Astrocyte of the hippocampus (primary cell): ENCODE results near the gene HMHB1.

Experiments
- DNase-seq: peaks from one replicate; pipeline ENCODE4 v3.0.0; 2011; ENCODE audit warnings: low read depth, low spot score

The HMHB1 gene

DNA sequence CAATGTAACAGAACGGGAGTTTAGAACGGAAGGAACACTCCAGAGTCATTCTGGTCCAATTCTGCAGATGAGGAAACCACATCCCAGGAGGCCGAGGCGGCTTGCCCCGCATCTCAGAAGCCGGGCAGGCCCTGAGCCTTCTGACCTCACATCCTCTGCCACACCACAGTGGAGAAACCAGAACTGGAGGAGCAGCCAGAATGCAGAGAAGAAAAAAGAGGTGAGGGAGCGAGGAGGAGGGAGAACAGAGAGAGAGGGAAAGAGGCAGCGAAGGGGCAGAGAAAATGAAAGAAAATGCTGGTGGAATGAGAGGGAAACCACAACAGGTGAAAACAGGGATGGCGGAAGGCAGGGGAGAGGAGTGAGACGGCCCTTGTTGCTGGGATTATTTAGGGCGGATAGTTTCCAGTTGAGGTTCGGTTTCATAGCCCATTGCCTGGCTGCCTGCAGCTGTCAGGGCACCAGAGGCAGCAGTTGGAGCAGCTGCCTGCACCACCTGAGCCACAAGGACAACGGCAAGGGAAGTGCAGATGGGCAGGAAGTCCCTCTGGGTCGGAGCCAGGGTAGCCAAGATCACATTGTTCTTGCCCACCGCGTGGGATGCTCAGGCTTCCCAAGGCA lies at the start of gene HMHB1:
Gene HMHB1 (plus strand): TSS at position 77 of the 621 bp plus-strand sequence.
- DNase-seq = no peak

DNA sequence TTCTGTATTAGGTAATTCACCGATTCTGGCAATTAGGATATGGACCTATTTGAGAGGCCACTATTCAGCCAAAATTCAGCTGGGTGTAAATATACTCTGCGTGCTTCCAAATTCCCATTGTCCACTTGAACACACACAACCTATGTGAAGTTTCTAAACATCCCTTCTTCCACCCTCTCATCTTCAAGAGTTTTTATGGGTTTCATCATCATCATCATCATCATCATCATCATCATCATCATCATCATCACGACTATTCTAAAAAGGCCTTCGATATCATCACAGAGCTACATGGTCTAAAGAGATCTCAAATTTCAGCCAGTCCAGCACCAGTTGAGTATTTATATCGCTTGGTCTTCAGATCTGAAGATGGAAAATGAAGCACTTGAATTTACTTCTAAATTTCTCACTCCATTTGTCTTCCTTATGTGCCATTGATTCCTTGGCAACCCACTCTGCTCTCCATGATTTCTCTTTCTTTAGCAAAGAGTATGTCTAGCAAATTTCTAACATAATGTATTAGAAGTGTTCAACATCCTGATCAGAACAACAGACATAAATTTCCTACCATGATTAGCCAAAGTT lies 49.2 kb upstream of the HMHB1 start:
- no peak for DNase-seq

DNA sequence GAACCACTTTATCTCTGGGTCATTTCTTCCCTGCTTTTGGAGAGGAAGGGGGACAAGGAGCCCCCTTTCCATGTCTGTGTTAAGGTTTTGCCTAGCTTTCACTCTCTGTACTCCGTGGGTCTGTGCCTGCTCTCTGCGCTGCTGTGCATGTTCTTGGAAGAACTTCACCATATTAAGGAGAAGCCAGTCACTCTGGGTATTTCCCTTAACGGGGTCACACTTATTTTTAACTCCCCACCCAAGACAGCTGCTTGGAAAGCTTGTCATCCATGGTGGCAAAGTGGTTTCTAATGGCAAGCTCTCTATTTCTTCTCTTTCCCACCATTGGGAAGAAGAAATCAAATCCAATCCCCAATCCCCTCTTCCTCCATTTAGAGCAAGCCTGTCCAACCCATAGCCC lies 44.8 kb upstream of the HMHB1 start:
- DNase-seq = no peak

DNA sequence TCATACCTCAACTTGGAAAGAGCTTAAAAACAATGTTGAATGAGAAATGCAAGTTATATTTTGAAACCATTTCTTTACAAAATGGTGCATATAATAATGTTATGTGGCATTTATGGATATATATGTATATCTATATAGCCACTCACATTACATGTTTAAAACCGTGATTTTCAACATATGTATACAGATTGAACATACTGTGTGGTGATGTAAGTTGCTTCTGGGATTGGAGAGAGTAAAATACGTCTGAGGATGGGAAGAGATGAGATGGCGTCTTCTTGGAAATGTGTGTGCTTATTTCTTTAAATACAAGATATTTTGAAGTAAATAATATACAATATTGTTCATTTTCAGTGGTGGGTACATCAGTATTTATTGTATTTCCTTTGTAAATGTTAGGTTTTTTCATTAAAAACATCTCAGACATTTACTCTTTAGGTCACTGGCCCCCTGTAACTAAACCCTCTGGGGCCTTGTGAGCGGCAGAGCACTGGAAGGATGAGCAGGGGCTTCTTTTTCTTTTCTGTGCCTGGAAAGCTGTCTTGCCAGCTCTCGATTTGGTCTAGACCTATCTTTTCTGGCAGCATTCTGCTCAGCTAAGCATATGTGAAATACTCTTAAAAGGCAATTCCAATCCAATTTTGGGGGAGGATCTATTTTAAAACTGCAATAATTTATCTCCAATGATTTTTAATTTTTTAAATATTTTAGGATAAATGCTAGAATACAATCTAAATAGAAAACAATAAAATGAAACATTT lies 42.8 kb upstream of the HMHB1 start:
- DNase-seq = no peak

DNA sequence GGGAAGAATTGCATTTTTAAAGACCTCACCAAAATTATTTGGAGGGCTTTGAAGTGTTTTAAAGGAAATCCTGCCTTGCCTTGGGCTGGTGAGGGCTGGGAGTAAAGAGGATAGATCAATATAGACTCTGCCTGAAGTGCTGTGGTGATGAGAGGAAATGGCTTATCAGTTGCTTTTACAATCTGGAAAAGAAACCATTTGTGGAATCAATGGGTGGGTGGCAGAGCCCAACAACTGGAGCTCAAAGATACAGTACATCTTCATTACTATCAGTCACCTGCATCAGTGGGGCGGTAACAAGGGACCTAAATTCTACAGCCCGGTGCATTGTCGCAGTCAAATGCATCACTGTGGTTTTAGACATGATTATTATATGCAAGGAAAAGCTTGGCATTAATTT lies 41.5 kb upstream of the HMHB1 start:
- DNase-seq = no peak

DNA sequence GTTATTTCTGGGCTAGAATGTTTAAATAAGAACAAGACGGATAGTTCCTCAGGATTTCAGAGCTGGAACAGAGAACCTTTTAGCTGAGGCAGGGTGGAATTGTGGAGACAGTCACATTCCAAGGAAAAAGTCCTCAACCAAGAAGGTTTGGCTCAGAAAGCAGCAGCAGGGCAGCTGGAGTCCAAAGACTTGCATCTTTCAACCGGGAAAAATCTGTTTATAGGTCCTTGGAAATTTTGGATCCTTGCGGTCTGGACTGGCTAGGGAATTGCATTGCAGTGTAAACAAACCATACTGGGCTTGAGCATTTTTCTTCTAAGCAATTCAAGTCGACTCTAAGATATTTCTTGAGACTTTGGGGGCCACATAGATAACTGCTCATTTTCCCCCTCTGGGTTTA lies 40.8 kb upstream of the HMHB1 start:
- no peak for DNase-seq

DNA sequence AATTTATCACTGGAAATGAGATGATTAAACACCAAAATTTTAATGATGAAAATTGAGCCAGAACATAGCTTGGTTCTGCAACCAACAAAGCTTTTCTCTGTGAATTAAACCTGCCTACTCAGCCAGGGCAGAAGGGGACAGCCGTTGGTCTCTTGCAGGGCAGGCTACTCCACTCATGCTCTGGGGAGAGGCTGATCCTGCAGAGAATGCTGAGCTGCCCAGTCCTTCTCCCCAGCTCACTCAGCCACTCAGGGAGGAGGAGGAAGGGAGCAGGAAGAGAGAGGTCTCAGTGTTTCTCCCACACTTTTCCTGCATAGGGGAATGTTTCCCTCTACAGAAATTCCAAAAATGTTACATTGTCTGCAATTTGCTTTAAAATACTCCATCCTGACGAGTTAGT lies 40.4 kb upstream of the HMHB1 start:
- DNase-seq = no peak

DNA sequence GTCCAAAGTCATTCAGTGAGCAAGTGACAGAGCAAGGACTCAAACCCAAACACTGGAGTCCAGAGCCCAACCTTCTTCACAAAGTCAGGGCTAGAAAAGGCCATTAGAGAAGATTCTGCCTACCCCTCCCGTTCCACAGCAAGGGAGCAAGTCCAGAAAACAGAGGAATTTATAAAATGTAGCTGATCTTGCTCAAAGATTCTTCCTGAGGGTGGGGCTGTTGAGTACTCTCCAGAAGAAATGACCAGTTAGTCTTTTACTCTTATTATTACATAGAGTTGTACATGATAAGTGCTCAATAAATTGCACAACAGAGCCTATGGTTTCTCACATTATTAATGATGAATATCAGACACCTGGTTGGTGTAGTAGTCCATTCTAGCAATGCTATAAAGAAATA lies 39.3 kb upstream of the HMHB1 start:
- DNase-seq = no peak

DNA sequence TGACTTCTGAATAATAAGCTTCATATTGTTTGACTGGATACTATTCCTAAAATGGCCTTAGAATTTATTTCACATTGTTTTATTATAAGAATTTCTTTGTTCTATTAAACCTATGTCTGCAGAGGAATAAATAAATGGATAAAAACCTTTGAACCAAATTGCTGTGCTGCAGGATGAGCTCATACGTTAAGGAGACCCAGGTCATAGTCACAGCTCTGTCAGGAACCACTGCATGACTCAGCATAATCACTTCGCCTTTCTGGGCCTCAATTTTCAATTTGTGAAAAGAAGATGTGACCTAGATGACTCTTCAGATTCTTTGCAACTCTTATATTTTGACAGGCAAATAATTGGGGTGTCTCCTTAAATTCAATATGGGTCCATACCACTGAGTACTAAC lies 36.7 kb upstream of the HMHB1 start:
- peak; percentile 30 for DNase-seq

DNA sequence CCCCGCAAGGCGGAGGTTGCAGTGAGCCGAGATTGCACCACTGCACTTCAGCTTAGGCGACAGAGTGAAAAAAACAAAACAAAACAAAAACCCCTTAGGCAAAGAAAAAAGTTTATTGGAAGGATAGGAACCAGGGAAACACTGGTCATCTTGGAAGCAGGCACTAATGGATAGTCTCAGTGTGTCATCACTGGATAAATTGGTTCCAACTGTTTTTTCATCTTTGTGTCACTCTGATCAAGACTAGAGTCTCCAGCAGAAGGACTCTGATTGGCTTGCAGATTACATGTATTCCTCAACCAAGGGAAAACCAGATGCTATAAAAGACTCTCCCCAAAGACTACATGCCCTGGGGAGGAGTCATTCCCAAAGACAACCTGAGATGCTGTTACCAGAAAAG lies 35.0 kb upstream of the HMHB1 start:
- no peak for DNase-seq

DNA sequence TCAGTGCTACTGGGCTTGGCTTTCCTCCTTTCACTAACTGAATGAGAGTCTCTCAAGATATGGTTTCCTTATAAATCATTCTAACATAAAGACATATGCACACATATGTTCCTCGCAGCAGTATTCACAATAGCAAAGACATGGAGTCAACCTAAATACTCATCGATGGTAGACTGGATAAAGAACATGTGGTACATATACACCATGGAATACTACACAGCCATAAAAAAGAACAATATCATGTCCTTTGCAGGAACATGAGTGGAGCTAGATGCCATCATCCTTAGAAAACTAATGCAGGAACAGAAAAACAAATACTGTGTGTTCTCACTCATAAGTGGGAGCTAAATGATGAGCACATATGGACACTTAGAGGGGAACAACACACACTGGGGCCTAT lies 32.5 kb upstream of the HMHB1 start:
- DNase-seq = no peak

DNA sequence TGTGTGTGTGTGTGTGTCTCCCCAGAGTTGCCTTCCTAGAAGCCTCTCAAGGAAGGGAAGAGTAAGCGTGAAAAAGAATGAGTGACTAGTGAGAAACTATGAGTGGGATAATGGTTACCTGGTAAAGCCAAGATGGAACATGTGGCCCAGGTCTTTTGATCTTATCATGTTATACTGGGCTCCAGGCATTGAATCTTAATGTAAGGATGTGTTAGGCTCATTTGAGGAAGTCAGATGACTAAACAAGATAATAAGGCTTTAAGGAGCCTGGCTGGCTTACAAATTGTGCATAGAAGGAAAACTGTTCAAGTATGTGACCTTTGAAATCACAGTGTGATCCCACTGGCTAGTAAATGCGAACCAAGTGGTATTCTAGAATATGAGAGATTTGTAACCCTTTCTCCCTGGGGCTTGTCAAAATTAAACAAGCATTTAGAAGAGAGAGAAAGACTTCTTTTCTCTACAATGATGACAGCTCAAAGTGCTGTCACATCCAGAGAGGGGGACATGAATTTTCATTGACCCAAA lies 29.9 kb upstream of the HMHB1 start:
- no peak for DNase-seq

DNA sequence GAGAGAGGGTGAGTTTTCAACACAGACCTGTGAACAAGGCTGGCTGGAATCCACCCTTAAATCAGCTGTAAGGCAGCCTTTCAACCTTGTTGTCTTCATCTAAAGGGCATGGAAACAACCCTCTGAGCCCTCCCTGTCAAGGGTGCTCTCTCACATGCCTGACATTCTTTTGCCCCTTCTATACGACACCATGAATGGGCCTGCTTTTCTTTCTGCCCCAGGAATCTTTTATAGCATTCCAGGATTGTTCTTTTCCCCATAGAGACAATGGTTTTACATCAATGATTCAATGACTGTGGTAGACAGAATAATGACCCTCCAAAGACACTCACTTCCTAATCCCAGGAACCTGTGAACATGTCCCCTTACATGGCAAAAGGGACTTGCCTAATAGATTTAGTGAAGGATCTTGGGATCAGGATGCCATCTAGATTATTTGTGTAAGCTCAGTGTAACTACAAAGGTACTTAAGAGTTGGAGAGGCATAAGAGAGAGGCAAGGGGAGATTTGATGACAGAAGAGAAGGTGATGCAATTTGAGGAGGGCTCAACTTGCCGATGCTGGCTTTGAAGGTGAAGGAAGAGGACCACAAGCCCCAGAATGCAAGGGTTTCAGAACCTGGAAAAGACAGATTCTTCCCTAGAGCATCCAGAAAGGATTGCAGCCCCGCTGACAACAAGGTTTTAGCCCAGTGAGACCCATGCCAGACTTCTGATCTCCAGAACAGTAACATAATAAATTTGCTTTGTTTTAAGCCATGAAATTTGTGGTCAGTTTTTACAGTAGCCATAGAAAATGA lies 29.2 kb upstream of the HMHB1 start:
- DNase-seq = peak; percentile 58

DNA sequence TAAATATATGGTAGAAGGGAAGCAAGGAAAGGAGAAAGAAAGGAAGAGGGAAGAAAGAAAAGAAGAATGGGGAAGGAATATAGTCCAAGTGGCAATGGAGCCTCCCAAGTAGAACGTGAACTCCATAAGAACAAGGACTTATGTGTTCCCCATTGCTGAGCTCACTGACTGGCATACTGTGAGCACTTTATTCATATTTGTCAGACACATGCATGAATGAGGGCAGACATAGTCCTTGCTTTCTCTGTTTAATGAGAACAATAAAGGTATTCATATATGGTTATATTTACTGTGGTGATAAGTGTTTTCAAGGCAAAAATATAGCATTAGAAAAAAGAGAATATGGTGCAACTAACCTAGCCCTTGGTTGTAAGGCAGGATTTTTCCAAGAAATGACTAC lies 23.6 kb upstream of the HMHB1 start:
- DNase-seq = no peak

DNA sequence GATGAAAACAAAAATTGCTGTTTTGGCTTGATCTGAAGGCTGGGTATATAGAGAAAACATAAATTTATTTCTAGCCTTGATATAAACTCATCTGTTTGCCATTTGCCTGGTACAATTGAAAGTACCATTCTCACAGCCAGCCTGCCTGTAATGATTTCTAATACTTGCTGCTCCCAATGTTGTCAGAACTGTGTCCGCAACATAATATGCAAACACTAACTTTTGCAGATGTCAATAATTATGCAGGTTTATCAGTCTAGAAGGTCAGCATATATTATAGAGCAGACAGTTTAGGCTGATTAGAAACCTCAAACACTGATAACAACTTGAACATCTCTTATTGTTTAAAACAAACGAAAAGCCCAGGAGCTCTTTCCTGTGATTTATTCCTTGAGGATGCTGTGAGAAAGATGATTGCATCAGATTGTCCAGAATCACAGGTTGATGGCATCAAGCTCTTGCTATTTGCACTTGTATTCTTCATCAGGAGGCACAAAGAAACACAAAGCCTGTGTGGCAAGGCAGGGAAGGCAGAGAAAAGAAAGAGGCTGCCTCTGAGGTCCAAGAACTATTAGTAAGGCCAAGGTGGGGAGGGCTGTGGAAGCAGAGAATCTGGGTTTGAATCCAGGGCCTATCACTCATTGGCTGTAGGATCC lies 21.4 kb upstream of the HMHB1 start:
- DNase-seq = no peak

DNA sequence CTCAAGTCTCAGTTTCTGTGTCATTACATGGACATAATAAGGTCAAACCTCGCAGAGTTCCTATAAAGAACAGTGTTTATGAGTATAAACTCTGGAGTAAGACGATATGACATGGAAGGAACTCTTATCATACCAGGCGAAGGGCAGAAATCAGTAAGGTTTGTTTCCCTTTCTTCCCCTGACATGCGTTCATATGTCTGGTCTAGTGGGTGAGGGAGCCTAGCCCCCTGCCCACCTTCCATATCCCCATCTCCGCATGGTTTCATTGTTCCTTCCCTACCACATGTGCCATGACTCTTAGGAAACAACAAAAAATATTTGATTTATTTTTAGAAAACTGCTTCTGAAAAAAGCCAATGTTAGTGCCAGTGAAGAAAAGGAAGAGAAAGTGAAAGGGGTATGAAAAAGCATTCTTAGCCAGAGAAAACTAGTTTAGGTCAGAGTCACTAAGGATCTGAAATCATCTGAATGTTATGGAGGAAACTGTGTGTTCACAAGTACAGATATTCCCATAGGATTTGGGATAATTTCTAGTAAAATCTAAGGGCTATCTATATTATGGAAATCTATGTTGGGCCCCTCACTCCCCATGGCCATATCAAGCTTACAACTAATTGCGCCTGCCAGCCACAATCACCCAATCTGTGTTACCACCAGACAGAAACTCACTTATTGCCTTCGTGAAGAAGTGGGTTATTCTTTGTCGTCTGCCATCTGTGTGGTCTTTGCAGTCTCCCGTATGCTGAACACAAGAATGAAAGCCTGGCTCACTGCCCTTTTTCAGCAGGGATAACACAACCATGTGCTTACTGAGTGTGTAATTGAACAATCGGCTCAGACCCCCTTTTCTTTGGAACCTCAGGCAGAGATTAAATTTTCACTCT lies 19.9 kb upstream of the HMHB1 start:
- peak; percentile 61 for DNase-seq

DNA sequence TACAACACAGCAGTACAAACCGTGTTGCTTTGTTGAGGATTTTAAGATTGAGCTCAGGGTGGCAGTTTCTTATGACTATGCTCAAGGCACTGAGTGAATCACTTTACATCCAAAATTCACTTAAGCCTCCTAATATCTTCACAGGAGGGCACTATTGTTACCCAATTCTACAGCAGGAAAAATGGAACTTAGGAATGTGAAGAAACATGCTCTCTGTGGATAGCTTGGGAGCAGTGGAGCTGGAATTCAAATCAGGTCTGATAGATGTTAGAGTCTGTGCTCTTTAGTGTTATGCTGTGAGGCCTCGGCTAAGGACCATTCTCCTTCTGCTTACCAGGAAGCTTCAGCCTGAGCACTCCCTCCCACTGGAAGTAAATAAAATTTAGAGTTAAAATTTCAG lies 18.7 kb upstream of the HMHB1 start:
- DNase-seq = no peak

DNA sequence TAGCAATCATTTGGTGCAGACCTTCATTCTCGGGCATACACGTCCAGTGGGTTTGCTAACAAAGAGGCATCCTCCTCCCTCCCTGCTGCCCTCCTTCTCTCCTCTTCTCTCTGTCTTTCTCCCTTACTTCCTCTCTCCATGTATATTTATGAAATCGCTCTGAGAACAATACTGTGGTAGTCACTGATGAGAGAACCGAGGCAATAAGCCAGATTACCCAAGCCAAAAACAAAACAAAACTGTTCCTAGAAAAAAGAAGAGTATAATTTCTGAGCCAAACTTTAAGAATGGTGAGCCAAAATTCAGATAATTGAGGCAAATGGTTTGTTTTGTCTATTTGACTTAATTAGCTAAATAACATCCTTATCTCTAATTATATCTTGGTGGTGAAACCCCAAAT lies 15.8 kb upstream of the HMHB1 start:
- no peak for DNase-seq

DNA sequence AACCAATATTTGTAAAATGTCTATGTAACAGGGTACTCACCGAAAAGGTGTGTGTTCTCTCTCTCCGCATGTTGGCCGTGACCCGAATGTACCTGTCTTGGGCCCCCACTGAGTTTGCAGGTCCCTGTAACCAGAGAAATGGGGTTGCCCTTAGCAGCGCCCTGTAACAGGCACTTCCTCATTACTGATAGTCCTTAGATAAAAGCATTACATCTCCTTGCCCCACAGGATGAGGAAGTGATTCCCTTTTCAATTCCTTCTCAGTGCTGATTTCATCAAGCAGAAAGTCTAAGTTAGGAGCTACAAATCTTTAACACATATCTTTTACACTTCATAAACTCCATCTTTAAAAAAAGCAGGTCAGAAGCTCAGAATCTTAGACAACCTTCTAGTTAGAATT lies 15.2 kb upstream of the HMHB1 start:
- no peak for DNase-seq

DNA sequence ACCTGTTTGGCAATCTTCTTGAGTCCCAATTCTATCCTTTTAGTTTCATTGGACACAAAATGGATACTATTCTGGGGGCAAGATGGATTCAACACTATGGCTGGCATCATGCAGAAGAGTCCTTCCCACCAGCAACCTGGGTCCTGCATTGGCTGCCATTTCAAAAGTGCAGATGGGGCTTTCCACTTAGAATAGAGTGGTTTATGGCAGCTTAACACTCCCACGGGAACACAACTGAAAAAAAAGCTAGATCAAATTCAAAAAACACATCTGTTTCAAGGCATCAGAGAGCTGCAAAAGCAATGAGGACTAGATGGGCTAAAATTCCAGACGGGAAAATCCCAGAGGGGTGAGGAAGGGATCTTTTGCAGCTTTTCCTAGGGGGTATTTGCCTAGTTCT lies 11.2 kb upstream of the HMHB1 start:
- DNase-seq = no peak
